A673 (cell line): ENCODE results near the gene CISH.

Experiments
- CTCF ChIP-seq: fragments of 300-800, 200-600 bp; sonication (generic); conservative IDR thresholded peaks from 2 replicates; pipeline ENCODE4 v1.5.1; 2017; ENCODE audit warnings: low read depth, mild to moderate bottlenecking, antibody characterized with exemption, low read length, moderate library complexity, mixed read lengths
- EZH2 ChIP-seq: fragments of 200-600 bp; sonication (generic); IDR thresholded peaks from 2 replicates; pipeline ENCODE4 v1.6.1; 2017; ENCODE audit warnings: borderline replicate concordance, low read depth, mild to moderate bottlenecking, mixed read lengths, antibody characterized with exemption, low read length; ENCODE audit not compliant: poor library complexity, severe bottlenecking

- TF ChIP-seq CTCF (no peak), EZH2 (no peak)
These were observed 54.5 kb downstream of the CISH start for GRCh38 chr3:50557106-50557505.
